Measurements from ENCODE around the gene DGKZ.
A peak's percentile ranks its signal among the peaks of the same experiment; 100 is the strongest.

DGKZ gene

GRCh38 chr11:46378811-46379481, 31.7 kb downstream of the DGKZ start:
- TF ChIP-seq ZFX (IDR thresholded peaks at IDR 0.05; ENCODE audit: borderline replicate concordance) (no peak), CTCF (IDR thresholded peaks at IDR 0.05) (no peak)
- peak overlapping the region; percentile 95 for H3K27ac ChIP-seq

GRCh38 chr11:46379482-46380293, 32.4 kb downstream of the DGKZ start:
- peak overlapping the region; percentile 95 for H3K27ac ChIP-seq

GRCh38 chr11:46380340-46381047, 33.2 kb downstream of the DGKZ start:
- no peak for TF ChIP-seq CTCF (IDR thresholded peaks at IDR 0.05)
- no peak for TF ChIP-seq ZFX (IDR thresholded peaks at IDR 0.05; ENCODE audit: borderline replicate concordance)
- peak overlapping the region; percentile 95 for H3K27ac ChIP-seq

DNA sequence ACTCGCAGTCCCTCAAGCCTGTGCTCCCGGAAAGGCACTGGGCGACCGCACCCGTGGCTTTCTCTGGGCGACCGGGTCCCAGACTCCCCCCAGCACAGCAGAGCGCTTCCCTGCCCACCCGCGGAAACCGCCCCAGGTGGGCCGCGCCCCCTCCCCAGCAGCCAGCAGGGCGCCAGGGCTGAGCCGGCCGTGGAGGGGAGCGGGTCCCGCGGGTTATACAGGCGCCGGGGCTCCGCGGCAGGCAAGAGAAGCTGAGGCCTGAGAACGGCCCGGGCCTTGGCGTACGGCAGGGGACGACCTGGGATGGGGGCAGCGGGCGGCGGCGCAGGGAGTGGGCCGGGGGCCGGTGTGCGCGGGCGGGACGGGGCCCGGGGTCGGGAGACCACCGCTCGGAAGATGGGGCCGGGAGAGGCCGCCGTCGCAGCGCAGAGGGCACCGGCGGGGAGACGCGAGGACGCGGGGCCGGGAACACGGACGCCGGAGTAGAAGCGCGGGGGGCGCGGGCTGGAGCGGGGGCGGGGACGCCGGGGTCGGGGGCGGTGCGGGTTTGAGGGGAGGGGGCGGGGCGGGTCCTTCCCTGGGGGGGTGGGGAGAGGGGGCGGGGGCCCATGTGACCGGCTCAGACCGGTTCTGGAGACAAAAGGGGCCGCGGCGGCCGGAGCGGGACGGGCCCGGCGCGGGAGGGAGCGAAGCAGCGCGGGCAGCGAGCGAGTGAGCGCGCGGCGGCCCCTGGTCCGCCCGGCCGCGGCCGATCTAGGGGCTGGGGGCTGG, 34.0 kb downstream of the DGKZ start, which contains the start of gene MDK:
TSS of gene MDK (plus strand) at position 622 of the 771 bp plus-strand sequence. CDS start 389 bp downstream, outside the sequence.
- TF ChIP-seq ZFX (IDR thresholded peaks at IDR 0.05; ENCODE audit: borderline replicate concordance) (no peak), CTCF (IDR thresholded peaks at IDR 0.05) (no peak)
- peak within 1 kb of the TSS; percentile 95 for H3K27ac ChIP-seq

DNA sequence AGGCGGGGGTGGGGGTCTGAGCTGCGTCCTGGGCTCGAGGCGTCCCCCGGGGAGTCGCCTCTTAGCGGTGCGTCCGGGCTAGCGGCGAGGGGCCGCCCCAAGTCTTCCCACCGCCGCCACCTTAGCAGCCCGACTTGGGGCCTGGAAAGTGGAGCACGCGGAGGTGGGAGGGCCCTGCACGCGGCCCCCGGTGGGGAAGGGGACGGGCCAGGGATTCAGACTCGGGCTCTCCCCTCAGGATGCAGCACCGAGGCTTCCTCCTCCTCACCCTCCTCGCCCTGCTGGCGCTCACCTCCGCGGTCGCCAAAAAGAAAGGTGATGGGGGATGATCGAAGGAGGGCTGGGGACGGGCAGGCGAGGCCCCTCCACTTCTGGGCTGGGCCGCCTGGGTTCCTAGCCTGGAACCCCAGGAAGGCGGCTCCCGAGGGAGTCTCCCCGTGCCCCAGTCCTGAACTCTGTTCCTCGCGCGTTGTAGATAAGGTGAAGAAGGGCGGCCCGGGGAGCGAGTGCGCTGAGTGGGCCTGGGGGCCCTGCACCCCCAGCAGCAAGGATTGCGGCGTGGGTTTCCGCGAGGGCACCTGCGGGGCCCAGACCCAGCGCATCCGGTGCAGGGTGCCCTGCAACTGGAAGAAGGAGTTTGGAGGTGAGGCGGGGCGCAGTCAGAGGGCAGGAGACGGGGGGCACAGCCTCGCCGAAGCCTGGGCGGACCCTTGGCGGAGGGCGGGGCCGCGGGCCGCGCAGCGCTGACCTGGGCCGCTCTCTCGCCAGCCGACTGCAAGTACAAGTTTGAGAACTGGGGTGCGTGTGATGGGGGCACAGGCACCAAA, 34.8 kb downstream of the DGKZ start:
- H3K27ac ChIP-seq = peak overlapping the region; percentile 95
- TF ChIP-seq CTCF (IDR thresholded peaks at IDR 0.05) (no peak), ZFX (IDR thresholded peaks at IDR 0.05; ENCODE audit: borderline replicate concordance) (no peak)

- peak overlapping the region; percentile 95 for H3K27ac ChIP-seq
- no peak for TF ChIP-seq ZFX (IDR thresholded peaks at IDR 0.05; ENCODE audit: borderline replicate concordance)
- peak; percentile 82 for TF ChIP-seq CTCF (IDR thresholded peaks at IDR 0.05)
Measured at GRCh38 chr11:46382646-46383403, 35.6 kb downstream of the DGKZ start.

All from 22Rv1 (cell line).